ENCODE data around the gene CST4. TPM values are rescaled to one million over a fixed set of nuclear protein-coding genes. Genes with fewer than 3 reads are reported as not detected.
"Not testable (repeated sequence)": the region's sequence is repeated elsewhere in the genome, so short reads cannot be mapped to it uniquely, and the experiment has no call there.

The CST4 gene
- total RNA-seq, 1 donor from 2014 or later, result not detected

DNA sequence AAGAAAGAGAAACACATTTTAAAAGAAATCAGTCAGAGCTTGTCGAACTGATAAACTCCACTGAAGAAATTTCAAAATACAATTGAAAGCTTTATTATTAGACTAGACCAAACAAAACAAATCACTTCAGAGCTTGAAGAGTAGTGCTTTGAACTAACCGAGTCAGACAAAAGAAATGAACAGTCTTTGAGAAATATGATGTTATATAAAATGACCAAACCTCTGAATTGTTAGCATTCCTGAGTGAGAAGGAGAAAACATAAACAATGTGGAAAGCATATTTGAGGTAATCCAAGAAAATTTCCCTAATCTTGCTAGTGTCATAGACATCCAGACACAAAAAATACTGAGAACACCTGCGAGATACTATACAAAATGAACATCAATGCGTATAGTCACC lies 13.2 kb upstream of the CST4 start:
- no peaks in the 10 kb centered on the region for H3K36me3 Mint-ChIP-seq (ENCODE audit: low read depth)
- peaks cover 2% of the 10 kb centered on the region for H3K27me3 Mint-ChIP-seq (ENCODE audit: low read depth)
- intact Hi-C loops (cut with micrococcal nuclease), result no loop called here
- H3K4me1 Mint-ChIP-seq (ENCODE audit: low read depth), result no peaks in the 10 kb centered on the region
- no peak overlapping the region for H3K4me3 Mint-ChIP-seq (ENCODE audit: low read depth)
- H3K27ac Mint-ChIP-seq, result no peak overlapping the region
- no peaks in the 10 kb centered on the region for H3K9me3 Mint-ChIP-seq
- DNase-seq (ENCODE audit: low spot score), result no peak

DNA sequence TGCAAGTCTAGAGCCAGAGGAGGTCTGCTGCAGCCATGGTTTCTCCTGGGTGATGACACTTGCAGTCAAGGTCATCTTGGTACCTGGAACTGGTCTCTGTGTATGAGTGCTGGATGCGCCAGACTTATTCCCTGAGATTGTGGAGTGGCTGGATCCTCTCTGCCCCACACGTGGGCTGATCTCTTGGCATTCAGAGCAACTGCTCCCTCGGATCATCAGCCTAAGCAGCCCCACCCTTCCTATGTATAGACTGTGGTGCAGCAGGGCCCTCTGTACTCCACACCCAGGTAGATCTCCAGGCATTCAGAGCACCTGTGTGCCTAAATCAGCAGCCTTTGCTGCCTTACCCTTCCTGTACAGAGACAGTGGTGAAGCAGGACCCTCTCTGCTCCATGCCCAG lies 12.1 kb upstream of the CST4 start:
- Mint-ChIP-seq H3K27me3 (ENCODE audit: low read depth) (no peaks in the 10 kb centered on the region), H3K27ac (no peak overlapping the region), H3K4me1 (ENCODE audit: low read depth) (no peaks in the 10 kb centered on the region), H3K36me3 (ENCODE audit: low read depth) (no peaks in the 10 kb centered on the region), H3K9me3 (no peaks in the 10 kb centered on the region), H3K4me3 (ENCODE audit: low read depth) (no peak overlapping the region)
- no peak for DNase-seq (ENCODE audit: low spot score)
- intact Hi-C loops (cut with micrococcal nuclease), result no loop called here

DNA sequence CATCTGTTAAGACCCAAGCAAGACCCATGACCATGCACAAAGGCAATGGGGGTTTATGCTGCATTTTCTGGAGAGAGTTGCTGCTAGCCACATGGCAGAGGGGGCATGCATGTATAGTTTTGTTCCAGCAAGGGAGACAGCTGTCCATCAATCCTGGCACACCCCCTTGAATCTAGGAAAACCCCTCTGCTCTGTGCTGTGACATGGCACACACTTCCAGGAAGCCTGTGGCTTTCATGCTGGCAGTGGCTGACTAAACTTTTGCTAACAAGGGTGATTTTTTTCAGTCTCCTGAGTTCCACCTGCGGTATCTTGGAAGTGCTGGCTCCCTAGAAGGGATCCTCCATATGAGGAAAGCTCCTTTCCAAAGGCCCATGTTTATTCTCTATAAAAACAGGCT lies 9.1 kb upstream of the CST4 start:
- no peak for DNase-seq (ENCODE audit: low spot score)

DNA sequence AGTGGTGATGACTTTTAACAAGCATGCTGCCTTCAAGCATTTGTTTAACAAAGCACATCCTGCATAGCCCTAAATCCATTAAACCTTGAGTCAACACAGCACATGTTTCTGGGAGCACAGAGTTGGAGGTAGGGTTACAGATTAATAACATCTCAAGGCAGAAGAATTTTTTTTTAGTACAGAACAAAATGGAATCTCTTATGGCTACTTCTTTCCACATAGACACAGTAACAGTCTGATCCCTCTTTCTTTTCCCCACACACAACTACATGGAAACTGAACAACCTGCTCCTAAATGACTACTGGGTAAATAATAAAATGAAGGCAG lies 6.2 kb upstream of the CST4 start:
- H3K27ac Mint-ChIP-seq; H3K4me1 Mint-ChIP-seq (ENCODE audit: low read depth); DNase-seq (ENCODE audit: low spot score); intact Hi-C loops (cut with micrococcal nuclease); H3K4me3 Mint-ChIP-seq (ENCODE audit: low read depth); H3K36me3 Mint-ChIP-seq (ENCODE audit: low read depth); H3K9me3 Mint-ChIP-seq; H3K27me3 Mint-ChIP-seq (ENCODE audit: low read depth): not testable (repeated sequence)

More for the DNA sequence above, 9.1 kb upstream of the CST4 start:
- H3K4me3 Mint-ChIP-seq (ENCODE audit: low read depth), result no peak overlapping the region
- H3K27me3 Mint-ChIP-seq (ENCODE audit: low read depth), result no peaks in the 10 kb centered on the region
- H3K4me1 Mint-ChIP-seq (ENCODE audit: low read depth), result no peaks in the 10 kb centered on the region
- intact Hi-C loops (cut with micrococcal nuclease), result no loop called here
- no peaks in the 10 kb centered on the region for H3K9me3 Mint-ChIP-seq
- H3K27ac Mint-ChIP-seq, result no peak overlapping the region
- H3K36me3 Mint-ChIP-seq (ENCODE audit: low read depth), result no peaks in the 10 kb centered on the region

DNA sequence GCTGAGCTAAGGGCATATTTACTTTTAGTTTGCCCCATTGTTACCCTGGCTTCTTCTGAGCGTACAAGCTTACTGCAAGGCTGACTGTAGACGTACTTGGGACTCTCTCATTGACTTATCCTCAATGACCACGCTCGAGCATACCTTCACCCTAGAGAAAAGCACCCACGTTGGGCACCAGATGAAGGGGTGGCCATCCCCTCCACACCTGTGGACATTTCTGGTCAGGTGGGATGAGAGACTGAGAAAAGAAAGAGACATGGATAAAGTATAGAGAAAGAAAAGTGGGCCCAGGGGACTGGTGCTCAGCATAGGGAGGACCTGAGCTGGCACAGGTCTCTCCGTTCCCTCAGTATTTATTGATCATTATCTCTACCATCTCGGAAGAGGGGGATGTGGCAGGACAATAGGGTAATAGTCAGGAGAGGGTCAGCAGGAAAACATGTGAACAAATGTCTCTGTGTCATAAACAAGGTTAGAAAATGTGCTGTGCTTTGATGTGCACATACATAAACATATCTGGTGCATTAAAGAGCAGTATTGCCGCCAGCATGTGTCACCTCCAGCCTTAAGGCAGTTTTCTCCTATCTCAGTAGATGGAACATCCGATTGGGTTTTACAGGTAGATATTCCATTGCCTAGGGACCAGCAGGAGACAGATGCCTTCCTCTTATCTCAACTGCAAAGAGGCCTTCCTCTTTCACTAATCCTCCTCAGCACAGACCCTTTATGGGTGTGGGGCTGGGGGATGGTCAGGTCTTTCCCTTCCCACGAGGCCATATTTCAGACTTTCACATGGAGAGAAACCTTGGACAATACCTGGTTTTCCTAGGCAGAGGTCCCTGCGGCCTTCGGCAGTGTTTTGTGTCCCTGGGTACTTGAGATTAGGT lies 5.6 kb upstream of the CST4 start:
- DNase-seq (ENCODE audit: low spot score); H3K27me3 Mint-ChIP-seq (ENCODE audit: low read depth); H3K4me1 Mint-ChIP-seq (ENCODE audit: low read depth); H3K9me3 Mint-ChIP-seq; H3K27ac Mint-ChIP-seq; intact Hi-C loops (cut with micrococcal nuclease); H3K36me3 Mint-ChIP-seq (ENCODE audit: low read depth); H3K4me3 Mint-ChIP-seq (ENCODE audit: low read depth): not testable (repeated sequence)

- H3K27ac Mint-ChIP-seq; H3K4me3 Mint-ChIP-seq (ENCODE audit: low read depth); intact Hi-C loops (cut with micrococcal nuclease); H3K27me3 Mint-ChIP-seq (ENCODE audit: low read depth); H3K4me1 Mint-ChIP-seq (ENCODE audit: low read depth); H3K36me3 Mint-ChIP-seq (ENCODE audit: low read depth); H3K9me3 Mint-ChIP-seq; DNase-seq (ENCODE audit: low spot score): not testable (repeated sequence)
Observed at GRCh38 chr20:23692725-23693619, 4.1 kb upstream of the CST4 start.

- Mint-ChIP-seq H3K4me3 (ENCODE audit: low read depth) (no peak overlapping the region), H3K36me3 (ENCODE audit: low read depth) (no peaks in the 10 kb centered on the region), H3K27me3 (ENCODE audit: low read depth) (no peaks in the 10 kb centered on the region), H3K27ac (no peak overlapping the region), H3K9me3 (no peaks in the 10 kb centered on the region), H3K4me1 (ENCODE audit: low read depth) (no peaks in the 10 kb centered on the region)
- no peak for DNase-seq (ENCODE audit: low spot score)
- intact Hi-C loops (cut with micrococcal nuclease), result no loop called here
Observed at GRCh38 chr20:23691675-23692074, 2.8 kb upstream of the CST4 start.

GRCh38 chr20:23690581-23690980 lies 1.7 kb upstream of the CST4 start:
- Mint-ChIP-seq H3K4me1 (ENCODE audit: low read depth) (no peaks in the 10 kb centered on the region), H3K9me3 (no peaks in the 10 kb centered on the region), H3K27me3 (ENCODE audit: low read depth) (no peaks in the 10 kb centered on the region), H3K36me3 (ENCODE audit: low read depth) (no peaks in the 10 kb centered on the region), H3K4me3 (ENCODE audit: low read depth) (no peak overlapping the region), H3K27ac (no peak overlapping the region)
- intact Hi-C loops (cut with micrococcal nuclease), result no loop called here
- DNase-seq (ENCODE audit: low spot score), result no peak

DNA sequence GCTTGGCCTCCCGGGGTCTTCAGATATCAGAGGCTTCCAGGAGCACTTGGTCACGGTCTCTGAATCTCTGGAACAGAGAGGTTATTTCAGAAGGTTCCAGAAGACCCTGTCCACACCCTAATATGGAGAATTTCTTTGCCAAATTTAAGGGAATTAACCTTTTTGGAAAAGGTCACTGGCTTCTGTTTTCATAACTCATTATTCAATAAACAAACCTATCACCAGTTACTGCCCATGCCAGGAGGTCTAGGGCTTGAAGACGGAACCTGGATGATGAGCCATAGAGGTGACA lies 507 bp upstream of the CST4 start:
- no peaks in the 10 kb centered on the region for H3K27me3 Mint-ChIP-seq (ENCODE audit: low read depth)
- H3K36me3 Mint-ChIP-seq (ENCODE audit: low read depth), result no peaks in the 10 kb centered on the region
- intact Hi-C loops (cut with micrococcal nuclease), result no loop called here
- no peak overlapping the region for H3K4me3 Mint-ChIP-seq (ENCODE audit: low read depth)
- no peaks in the 10 kb centered on the region for H3K4me1 Mint-ChIP-seq (ENCODE audit: low read depth)
- no peaks in the 10 kb centered on the region for H3K9me3 Mint-ChIP-seq
- H3K27ac Mint-ChIP-seq, result no peak overlapping the region
- no peak for DNase-seq (ENCODE audit: low spot score)

DNA sequence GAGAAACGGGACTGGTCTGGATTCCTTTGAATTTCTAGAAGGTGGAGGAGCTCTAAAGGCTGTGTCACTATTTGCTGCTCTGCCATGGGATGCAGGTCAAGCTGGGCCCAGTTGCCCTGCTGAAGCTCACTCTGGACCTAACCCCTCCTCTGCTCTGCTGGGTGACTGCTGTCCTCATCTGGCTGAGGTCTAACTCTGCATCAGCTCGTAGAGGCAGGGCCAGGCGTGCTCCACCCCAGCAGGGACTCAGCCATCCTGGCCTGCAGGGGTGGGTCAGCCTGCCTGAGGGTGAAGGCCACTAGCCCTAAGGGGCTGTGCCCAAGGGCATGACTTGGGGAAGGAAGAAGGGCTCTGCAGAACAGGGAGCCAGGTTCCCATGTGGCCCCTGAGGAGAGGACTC lies 852 bp downstream of the CST4 start:
- Mint-ChIP-seq H3K9me3 (no peaks in the 10 kb centered on the region), H3K27me3 (ENCODE audit: low read depth) (no peaks in the 10 kb centered on the region), H3K27ac (no peak overlapping the region), H3K36me3 (ENCODE audit: low read depth) (no peaks in the 10 kb centered on the region), H3K4me1 (ENCODE audit: low read depth) (no peaks in the 10 kb centered on the region), H3K4me3 (ENCODE audit: low read depth) (no peak overlapping the region)
- no peak for DNase-seq (ENCODE audit: low spot score)
- intact Hi-C loops (cut with micrococcal nuclease), result no loop called here

- intact Hi-C loops (cut with micrococcal nuclease), result no loop called here
- H3K27me3 Mint-ChIP-seq (ENCODE audit: low read depth), result no peaks in the 10 kb centered on the region
- DNase-seq (ENCODE audit: low spot score), result no peak
Observed at GRCh38 chr20:23686046-23686750, 2.6 kb downstream of the CST4 start.

DNA sequence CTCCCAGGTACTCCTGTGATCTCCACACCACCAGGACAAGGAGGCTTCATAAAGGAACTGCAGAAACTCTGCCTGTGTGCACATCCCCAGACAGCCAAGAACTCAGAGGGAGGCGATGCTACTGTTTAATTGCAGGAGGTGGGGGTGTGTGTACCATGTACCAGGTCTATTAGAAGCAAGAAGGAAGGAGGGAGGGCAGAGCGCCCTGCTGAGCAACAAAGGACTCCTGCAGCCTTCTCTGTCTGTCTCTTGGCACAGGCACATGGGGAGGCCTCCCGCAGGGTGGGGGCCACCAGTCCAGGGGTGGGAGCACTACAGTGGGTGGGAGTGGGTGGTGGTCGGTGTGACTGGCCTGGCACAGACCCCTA lies 3.3 kb downstream of the CST4 start:
- H3K9me3 Mint-ChIP-seq; H3K4me1 Mint-ChIP-seq (ENCODE audit: low read depth); intact Hi-C loops (cut with micrococcal nuclease); H3K36me3 Mint-ChIP-seq (ENCODE audit: low read depth); H3K27ac Mint-ChIP-seq; H3K27me3 Mint-ChIP-seq (ENCODE audit: low read depth); H3K4me3 Mint-ChIP-seq (ENCODE audit: low read depth); DNase-seq (ENCODE audit: low spot score): not testable (repeated sequence)

More at GRCh38 chr20:23686046-23686750, 2.6 kb downstream of the CST4 start:
- Mint-ChIP-seq H3K4me1 (ENCODE audit: low read depth) (no peaks in the 10 kb centered on the region), H3K36me3 (ENCODE audit: low read depth) (no peaks in the 10 kb centered on the region), H3K9me3 (no peaks in the 10 kb centered on the region), H3K4me3 (ENCODE audit: low read depth) (no peak overlapping the region), H3K27ac (no peak overlapping the region)

DNA sequence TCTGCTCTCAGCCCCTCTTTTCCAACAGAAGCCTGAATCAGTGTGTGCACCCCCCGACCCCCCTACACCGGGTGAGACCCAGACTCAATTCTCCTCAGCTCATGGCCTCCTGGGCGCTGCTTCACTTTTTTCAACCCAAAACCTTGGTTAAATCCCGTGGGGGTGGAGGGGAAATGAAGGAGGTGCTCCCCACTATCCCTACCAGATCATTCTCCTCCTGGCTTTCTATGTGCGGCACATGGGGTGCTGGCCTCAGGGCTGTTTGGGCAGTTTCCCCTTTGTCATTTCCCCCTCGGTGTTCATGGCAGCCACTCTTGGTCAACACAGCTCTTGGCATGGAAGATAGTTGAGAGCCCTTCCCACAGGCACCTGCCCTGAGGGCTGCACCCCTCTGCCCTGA lies 4.6 kb downstream of the CST4 start:
- H3K4me1 Mint-ChIP-seq (ENCODE audit: low read depth), result no peaks in the 10 kb centered on the region
- DNase-seq (ENCODE audit: low spot score), result no peak
- intact Hi-C loops (cut with micrococcal nuclease), result no loop called here
- H3K4me3 Mint-ChIP-seq (ENCODE audit: low read depth), result no peak overlapping the region
- no peaks in the 10 kb centered on the region for H3K27me3 Mint-ChIP-seq (ENCODE audit: low read depth)
- H3K36me3 Mint-ChIP-seq (ENCODE audit: low read depth), result no peaks in the 10 kb centered on the region
- no peak overlapping the region for H3K27ac Mint-ChIP-seq
- H3K9me3 Mint-ChIP-seq, result no peaks in the 10 kb centered on the region
